Gastroesophageal sphincter (tissue), 3 donors: ENCODE data around the gene CCDC120.

ENCODE experiments used
- CTCF ChIP-seq, 4 experiments: fragments of 200-600 bp in 2 of 4; fragments of 450-650 bp in 2 of 4; sonication (generic) in 1 of 4; IDR thresholded peaks; one replicate each; pipeline ENCODE4 v1.5.1; 2017 to 2019; ENCODE audit warnings: antibody characterized with exemption in 4 of 4, mild to moderate bottlenecking in 2 of 4, moderate library complexity in 2 of 4
- POLR2A ChIP-seq, 2 donors: fragments of 450-650 bp; IDR thresholded peaks; one replicate each; pipeline ENCODE4 v1.6.1; 2017; ENCODE audit warnings: antibody characterized with exemption in 2 of 2, mild to moderate bottlenecking in 2 of 2, moderate library complexity in 1 of 2
- POLR2AphosphoS5 ChIP-seq: sonication (generic); formaldehyde crosslinking; IDR thresholded peaks from one replicate; pipeline ENCODE4 v1.6.1; 2017; ENCODE audit warnings: antibody characterized with exemption

GRCh38 chrX:49064303-49064702 is 5.5 kb downstream of the CCDC120 start:
- TF ChIP-seq CTCF (IDR thresholded peaks at IDR 0.05) (no peak), POLR2A (IDR thresholded peaks at IDR 0.05) (no peak), POLR2AphosphoS5 (no peak)
